NCI-H2107 treated with DMSO at 0.1 percent for 48 hours (cell line): ENCODE measurements around the gene KCND2.

Experiments used
- DNase-seq: peaks from one replicate; lab custom pipeline; 2025; ENCODE audit not compliant: unreplicated experiment; lab: John Stamatoyannopoulos, UW

KCND2 gene

DNA sequence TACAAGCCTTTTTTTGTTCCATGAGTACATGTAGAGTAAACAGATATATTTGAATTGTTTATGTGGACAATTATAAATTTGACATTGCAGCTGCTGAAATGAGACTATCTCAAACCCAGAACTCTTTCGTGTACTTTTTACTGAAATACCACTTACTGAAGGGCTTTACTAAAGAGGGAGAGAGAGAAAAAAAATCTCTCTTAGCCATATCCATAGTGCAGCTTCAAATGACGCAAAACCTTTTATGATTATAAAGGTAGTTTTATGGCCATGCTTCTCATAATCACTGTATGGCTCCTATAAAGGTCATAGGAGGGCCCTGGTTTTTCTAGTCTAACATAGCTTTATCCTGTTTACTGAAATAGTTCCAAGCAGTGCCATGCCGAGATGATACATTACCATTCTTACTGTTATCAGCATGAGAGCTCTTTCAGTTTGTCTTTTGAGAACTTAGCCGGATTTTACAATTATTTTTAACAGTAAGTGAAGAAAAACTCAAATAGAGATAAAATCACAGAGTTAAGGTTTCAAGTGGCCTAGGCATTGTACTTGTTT, 35.1 kb downstream of the KCND2 start:
- DNase-seq, result no peak

DNA sequence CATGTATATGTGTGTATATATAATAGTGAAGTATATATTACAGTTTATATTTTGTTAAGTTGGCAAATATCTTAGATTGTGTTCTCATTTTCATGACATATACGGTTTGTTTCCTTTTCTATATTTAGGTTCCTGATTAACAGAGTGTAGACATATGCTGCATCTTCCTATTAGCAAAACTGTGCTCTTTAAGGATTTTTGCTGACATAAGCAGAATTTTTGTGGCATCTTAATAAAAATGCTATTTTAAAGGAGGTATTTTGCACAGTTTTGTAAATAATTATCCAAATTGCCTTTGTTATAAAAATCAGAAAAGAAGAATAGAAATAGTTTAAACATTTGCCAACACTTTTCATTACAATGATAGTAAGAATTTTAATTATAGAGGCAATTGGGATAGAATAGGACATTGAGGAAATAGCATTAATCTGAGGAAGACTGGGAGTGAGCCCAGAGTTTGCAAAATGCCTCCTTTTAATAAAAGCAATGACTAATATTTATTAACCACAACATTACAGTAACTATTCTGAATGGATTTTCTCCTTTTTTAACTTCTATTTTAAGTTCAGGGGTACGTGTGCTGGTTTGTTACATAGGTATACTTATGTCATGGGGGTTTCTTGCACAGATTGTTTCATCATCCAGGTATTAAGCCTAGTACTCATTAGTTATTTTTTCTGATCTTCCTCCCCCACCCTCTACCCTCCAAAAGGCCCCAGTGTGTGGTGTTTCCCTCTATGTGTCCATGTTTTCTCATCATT, 38.2 kb downstream of the KCND2 start:
- no peak for DNase-seq

DNA sequence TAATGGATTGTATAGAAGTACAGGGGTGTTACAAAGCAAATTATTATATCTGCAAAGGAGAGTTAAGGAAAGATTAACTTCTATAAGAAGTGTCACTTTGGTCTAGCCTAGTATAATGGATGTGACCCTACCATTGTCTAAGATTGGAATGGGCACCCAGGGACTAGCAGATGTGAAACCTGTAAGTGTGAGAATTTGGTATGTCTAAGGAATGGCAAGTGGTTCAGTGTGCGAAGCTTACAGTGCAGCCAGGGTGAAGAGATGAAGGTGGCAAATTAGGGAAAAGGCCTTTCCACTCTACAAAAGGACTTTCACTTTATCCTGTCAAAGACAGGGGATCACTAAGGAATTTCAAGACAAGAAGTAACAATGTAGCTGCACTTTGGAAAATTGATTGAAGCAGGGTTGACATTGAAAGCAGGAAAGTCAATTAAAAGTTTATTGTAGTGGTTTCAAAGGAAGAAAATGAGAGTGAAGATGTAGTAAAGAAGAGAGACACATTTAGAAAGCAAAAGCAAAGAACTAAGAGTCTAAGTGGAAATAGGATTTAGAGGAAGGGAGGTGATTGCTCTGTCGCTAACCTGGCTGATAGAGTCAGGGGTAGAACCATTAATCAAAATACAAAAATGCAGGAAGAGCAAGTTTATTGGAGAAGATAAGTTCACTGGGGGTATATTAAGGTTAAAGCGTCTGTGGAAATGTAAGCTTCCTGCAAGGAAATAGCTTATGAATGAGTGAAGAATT, 47.4 kb downstream of the KCND2 start:
- no peak for DNase-seq

DNA sequence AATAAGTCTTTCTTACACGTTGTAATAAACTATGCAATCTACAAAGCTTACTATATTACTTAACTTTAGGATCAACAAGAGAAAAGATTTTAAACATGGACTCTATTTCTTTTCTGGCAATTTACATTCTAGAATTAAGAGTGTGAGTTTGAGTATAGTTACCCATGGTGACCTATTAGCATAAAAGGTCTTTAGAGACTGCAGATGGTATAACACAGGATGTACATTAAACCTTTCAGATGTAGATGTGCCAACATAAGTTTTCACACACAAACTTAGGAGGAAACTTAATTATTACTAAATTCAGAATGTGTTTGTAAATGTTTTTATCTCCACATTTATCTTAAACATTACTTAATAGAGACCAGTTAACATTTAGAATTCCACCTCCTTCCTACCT, 54.1 kb downstream of the KCND2 start:
- DNase-seq, result no peak

DNA sequence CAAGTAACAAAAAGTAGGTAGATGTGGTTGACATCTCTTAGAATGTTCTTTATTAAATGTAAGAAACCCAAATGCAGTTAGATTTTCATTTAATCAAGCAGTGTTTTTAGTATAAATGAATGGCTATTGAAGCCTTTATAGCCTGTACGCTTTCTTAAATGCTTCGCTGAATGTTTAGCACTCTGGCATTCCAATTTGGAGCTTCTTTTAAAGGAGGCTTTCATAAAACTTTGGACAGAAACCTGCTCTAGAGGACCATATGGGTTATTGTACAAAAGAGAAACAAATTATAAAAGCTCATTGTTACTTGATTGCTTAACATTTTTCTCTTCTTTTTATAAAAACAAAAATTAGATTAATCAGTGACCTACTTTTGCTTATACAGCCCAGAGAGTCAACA, 59.5 kb downstream of the KCND2 start:
- no peak for DNase-seq

DNA sequence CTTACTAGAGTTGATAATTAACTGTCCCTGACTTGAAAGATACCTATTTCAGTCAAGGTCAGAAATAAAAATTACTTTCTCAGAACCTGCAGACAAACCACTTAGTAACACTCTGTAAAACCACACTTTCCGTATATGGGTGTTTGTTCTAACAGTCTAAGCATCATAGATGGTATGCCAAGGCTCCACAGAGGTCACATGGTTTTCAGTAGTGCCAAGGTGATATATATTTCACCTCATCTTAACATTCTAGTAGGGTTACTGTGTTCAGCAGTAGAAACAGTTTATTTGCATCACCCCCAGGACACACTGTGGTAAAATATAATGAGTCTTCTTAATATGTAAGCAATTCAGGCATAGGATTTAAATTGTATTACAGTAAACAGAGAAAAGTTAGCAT, 61.5 kb downstream of the KCND2 start:
- DNase-seq, result no peak

DNA sequence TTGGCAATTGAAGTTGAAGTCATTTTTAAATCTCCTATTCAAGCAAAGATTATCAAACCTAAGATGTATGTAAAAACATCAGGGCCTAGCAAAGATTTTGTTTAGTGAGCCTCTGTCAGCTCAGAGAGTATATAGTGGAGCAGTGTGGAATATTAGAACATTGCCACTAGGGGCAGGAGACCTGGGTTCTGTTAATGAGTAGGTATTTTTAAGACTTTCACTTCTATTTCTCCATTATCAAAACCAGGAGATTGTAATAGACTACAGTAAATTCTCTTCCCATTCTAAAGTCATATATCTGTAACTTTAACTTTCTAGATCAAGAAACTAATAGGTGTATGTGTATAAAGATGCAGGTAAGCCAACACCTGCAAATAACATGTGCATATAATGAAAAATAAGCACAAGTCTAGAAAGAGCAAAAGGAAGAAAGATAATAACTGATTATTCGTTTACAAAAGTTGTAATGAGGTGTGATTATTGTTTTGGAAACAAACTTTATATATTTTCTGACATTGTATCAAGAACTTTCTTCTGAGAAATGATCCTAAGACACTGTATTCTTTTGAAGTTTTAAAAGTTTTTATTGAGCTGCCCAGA, 64.4 kb downstream of the KCND2 start:
- no peak for DNase-seq

DNA sequence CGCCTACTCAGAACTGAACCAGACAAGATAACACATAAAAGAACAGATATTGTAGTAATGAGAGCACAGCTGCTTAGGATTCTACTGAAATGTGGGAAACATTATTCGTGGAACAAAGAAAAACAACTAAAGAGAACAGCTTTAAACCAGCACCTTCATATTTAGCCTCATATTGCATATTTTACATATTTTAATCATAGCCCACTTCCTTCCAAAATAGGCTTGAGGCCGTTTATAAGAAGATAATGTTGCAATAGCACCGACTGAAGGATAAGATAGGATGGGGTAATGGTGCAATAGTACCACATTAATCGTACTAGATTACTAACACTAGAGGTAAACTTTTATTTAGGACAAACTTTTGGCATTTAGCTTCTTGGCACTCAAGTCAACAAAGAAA, 71.3 kb downstream of the KCND2 start:
- no peak for DNase-seq

DNA sequence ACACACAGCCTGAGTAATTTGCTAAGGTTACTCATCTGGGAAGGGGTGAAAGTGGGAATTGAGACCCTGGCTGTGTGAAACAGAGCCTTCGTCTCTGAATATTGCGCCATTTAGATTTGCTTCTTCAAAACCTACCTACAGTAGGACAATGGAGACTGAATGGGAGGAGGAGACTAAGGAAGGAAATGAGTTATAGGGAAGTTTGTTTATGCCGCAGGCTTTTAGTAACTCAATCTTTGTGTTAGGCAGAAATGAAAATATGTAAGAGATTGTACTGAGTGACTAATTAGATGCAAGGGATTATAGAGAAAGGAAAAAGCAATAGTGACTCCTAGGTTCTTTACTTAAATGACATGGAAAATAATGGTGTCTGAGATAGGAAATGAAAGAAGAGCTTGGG, 80.2 kb downstream of the KCND2 start:
- no peak for DNase-seq

DNA sequence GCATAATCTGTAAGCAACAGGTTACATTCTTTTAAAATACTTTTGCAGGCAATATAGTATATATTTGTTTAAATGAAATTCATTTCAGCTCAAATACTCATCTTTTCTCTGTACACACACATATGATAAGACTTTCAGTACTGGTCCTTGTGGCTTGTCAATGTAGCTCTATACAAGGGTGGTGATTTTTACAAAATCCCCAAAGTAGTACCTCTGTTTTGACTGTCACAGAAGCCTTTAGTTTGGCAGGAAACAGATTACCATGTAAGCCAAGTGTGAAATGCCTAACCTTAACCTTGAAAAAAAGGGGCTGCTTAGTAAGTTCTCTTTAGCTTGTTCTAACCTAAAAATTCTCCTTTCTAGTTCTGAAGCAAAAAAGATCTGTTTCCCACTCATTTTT, 87.9 kb downstream of the KCND2 start:
- no peak for DNase-seq

DNA sequence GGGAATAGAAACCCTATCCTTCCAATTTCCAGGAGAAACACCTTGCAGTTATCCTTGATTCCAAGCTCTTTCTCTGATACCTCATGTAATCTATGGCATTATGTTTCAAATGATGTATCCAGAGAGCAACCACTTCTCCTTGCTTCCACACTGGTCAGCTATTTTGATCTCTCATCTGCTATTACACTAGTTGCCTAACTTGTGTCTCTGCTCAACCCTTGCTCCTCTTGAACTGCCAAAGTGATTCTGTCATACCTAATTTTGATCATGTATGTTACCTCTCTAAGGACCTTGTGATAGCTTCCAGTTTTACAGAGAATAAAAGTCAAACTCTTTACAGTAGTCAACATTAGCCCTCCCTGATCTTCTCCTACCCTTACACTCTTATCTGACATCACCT, 90.4 kb downstream of the KCND2 start:
- no peak for DNase-seq

DNA sequence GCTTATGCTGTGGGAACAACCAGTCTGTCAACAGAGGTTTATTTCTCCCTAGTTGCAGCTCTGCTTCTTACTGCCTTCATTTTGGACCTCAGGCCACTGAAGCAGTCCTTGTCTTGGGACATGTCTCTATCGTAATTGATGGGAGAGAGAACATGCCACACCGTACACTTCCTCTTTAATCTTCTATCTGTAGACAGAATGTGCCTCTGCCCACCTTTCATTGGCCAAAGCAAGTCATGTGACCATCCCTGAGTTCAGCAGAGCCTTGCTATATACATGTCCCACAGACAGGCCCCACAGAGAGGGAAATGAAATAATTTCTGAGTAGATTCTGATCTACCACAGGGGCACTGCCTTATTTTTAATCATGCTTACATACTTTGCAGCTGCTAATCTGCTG, 98.0 kb downstream of the KCND2 start:
- DNase-seq, result no peak

DNA sequence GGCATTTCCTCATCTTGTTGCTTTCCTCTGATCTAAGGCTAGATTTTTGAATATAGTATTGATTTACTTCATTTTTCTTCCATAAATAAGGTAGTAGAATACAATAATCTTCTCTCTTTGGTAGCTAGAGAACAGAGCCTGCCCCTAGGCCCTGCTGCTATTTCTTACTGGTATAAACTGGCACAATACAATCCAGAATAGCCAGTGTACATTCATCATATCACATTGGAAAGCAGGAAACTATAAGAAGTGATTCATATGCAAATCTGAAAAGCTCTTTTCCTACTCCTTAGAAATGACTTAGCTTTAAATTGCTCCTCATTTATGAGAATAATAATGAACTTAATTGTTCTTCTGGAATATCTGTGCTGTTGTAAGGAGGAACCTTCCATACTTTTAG, 100.2 kb downstream of the KCND2 start:
- no peak for DNase-seq

DNA sequence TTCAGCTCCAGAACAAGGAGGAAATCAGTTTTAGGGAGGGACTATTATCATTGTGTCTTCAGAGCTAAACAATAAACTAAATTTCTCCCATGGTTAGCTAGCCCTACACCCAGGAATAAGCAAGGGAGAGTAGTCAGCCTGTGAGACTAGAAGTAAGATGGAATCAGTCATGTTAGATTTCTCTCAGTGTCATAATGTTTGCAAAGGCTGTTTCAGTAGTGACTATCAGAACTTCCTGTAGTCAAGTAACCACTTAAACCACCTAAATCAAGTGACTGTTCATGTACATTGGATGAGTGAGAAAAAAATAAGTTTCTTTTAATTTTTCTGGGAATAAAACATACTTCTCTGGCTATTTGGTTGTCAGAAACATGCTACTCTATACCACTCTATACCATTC, 121.6 kb downstream of the KCND2 start:
- no peak for DNase-seq

DNA sequence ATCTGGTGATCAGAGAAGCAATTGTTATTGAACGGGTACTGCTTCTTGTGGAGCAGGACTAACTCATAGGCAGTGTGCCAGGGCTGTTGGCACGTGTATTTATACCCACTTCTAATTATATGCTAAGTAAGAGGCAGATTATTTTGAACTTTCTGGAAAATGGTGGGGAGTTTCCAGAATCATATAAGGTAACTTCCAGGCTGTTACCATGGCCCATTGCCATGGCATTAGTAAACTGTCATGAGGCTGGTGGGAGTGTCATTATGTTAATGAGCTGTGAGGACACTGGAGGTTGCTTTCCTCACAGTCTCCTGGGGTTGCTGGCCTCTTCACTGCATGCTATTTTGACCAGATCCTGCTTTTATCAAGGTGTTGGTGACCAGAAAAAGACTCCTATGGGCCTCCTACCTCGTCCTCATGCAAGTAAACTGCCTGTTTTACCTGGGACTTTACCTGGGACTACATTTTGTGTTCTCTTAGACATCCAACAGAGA, 122.6 kb downstream of the KCND2 start:
- DNase-seq, result no peak

DNA sequence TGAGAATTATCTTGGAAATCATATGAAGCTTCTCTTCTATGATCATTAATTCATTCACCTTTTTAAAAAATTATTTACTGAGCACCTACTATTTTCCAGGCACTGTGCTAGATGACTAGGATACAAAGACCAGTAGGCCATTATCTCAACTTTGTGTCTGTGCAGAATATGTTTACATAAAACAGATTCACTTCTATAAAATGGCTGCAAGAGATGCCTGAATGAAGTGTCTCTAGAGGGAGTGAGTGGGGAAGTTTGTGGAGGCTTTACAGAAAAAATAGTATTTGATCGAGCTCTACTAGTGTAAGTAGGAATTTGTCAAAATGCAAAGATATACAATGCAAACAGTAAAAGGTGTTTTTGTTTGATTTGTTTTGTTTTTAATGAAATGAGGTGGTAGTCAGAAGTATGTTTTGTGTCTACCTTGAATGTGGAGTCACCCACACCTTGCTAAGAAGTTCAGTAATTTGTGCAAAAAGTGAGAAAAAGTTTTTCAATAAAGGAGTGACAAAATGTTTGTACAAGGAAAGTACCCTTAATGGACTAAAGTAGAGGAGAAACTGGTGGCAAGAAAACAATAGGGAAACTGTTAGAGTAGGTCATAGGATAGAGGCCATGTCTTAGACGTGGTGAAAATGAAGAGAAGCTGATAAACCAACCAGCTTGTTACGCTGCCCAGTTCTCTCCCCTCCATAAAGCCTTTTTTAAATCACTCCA, 125.5 kb downstream of the KCND2 start:
- no peak for DNase-seq

DNA sequence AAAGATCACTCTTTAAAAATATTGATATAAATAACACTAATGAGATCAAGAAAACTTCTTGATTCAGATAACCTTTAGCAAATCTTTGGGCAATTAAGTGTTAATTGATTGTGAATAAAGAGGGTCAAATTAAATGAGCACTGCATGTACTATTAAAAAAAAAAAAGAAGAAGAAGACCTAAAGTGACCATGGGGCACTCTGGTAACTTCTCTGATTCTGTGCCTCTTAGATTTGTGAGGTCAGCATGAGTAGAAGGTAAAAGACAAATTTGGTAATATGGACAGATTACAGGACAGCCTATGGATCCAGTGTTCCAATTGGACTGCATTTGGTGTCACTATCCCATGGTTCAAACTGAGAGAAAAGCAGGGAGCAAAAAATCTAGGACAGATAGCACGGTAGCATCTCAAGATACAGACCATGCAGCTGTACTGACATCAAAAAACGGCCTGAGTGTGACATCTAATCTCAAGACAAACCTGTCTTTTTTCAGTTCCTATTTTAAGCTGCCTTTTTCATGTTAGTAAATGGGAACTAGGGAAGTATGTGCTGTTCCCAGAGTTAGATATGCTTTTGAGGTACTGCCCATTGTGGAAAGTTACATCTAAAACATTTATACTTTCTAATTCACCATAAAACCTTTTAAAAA, 128.0 kb downstream of the KCND2 start:
- no peak for DNase-seq

DNA sequence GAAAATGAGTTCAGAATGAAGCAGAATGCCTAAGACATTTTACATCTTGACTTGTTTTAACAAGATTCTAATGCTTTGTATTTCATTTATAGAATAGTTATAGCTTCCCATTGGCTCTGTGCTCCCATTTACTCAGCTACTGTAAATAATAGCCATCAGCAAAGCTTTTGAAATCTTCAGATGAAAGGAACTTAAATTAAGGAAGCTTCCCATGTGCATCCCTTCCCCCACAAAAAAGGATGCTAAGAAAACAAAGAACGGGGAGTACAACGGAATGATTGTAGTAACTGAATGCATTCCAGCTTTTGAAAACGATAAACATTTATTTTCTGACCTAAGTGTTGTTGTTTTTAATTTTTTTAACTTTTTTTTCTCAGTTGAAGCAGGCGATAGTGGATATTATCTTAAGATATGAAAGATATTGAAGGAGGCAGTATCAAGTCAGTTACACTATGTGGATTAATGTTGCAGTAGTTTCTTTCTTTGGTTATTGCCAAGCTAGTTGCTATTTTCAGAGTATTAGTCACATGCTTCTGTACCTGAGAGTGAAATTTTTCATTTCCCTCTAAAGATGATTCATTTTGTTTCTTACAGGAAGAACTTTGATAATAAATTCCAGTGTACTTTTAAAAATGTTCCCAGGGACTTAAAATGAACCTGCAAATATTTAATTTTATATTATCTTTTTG, 129.2 kb downstream of the KCND2 start:
- DNase-seq, result no peak

DNA sequence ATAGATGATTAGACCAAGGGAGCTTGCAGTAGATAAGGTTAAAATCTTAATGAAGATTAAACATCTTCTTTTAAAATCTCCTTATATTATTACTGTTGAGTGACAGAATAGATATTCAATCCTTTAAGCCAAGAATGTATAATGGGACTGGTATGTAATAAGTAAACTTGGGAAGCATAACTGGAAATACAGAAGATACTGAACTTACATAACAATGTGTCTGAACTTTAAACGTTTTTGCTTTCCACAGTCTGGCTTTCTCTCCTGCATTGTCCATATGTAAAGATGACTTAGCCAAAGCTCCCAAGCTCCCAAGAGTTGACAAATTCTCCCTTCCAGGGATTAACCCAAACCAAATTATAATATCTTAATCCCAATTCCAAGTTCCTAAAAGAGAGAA, 129.8 kb downstream of the KCND2 start:
- DNase-seq, result no peak

DNA sequence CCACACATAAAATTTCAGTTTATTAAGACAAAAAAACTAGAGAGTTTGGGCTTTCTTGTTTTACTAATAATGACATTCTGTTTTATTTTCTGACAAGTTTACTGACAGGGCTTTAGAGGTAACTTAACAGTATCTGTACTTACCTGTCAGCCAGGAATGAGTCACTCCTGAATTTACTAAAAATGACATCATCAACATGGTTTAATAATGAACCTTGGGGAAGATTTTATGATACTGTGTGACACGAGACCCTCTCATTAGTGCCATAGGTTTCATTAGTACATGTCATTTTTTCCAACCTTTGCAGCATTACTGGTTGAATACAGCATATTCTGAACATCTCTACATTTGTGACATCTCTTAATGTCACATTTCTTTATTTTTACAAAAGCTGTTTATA, 131.1 kb downstream of the KCND2 start:
- DNase-seq, result no peak
